HL-60 (cell line): ENCODE results near the gene LHFPL6.

Experiments used
- DNase-seq, 2 experiments: peaks; one replicate each; pipeline ENCODE4 v3.0.0-alpha.2; 2010 to 2020; ENCODE audit warnings: low read depth in 1 of 2, low spot score in 1 of 2
- H3K27ac ChIP-seq: fragments of 250-450 bp; sonication (Bioruptor Pico); replicated peaks from 2 replicates; pipeline ENCODE4 v1.5.1; 2020; ENCODE audit warnings: mild to moderate bottlenecking, moderate library complexity
- H3K27me3 ChIP-seq: fragments of 250-450 bp; sonication (Bioruptor Pico); 2 replicates; pipeline ENCODE4 v1.5.1; 2021; ENCODE audit warnings: mild to moderate bottlenecking, moderate library complexity; ENCODE audit not compliant: insufficient read depth, poor library complexity, severe bottlenecking
- H3K4me3 ChIP-seq: replicated peaks from 2 replicates; pipeline ENCODE4 v1.5.1; 2011; ENCODE audit warnings: mild to moderate bottlenecking, control low read depth, low read length; ENCODE audit not compliant: insufficient read depth
- GABPA ChIP-seq: IDR thresholded peaks from 2 replicates; pipeline ENCODE4 v1.6.1; 2012; ENCODE audit warnings: low read depth
- POLR2AphosphoS5 ChIP-seq: IDR thresholded peaks from 2 replicates; pipeline ENCODE4 v1.6.1; 2012; ENCODE audit warnings: low read depth
- REST ChIP-seq: IDR thresholded peaks from 2 replicates; pipeline ENCODE4 v1.6.1; 2012; ENCODE audit warnings: low read depth; ENCODE audit not compliant: insufficient replicate concordance
- SPI1 ChIP-seq: IDR thresholded peaks from 2 replicates; pipeline ENCODE4 v1.6.1; 2012; ENCODE audit warnings: low read depth, mild to moderate bottlenecking, borderline replicate concordance
- TF ChIP-seq, protein P1 (sequence below): IDR thresholded peaks from one replicate; pipeline ENCODE4 v1.5.1; 2011; ENCODE audit warnings: low read length, control low read depth, inconsistent platforms; ENCODE audit not compliant: insufficient read depth

LHFPL6 gene

DNA sequence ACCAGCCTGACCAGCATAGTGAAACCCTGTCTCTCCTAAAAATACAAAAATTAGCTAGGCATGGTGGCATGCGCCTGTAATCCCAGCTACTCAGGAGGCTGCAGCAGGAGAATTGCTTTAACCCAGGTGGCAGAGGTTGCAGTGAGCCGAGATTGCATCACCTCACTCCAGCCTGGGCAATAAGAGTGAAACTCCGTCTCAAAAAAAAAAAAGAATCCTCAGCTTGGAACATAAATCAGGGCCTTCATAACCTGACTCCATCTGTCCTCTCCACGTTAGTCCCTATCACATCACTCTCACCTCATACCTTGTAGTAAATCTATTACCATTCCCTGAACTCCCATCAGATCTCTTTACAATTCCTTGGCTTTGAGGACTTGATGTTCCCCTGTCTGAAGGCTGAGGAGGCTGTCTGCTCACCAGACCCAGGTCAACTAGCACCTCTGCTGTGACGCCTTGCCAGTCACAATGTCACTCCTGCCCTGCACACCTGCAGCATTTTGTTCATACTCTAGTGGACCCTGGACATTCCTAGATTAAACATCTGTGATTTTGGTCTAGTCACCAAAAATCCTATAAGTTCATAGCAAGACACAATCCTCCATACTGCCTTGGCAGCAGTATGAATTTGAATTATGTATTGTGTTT, 15.9 kb downstream of the LHFPL6 start:
- Histone ChIP-seq H3K27ac (no peak overlapping the region), H3K4me3 (no peak overlapping the region), H3K27me3 (no peaks in the 10 kb centered on the region)
- TF ChIP-seq SPI1 (no peak), REST (no peak), POLR2AphosphoS5 (no peak), GABPA (no peak)
- TF ChIP-seq, protein P1, sequence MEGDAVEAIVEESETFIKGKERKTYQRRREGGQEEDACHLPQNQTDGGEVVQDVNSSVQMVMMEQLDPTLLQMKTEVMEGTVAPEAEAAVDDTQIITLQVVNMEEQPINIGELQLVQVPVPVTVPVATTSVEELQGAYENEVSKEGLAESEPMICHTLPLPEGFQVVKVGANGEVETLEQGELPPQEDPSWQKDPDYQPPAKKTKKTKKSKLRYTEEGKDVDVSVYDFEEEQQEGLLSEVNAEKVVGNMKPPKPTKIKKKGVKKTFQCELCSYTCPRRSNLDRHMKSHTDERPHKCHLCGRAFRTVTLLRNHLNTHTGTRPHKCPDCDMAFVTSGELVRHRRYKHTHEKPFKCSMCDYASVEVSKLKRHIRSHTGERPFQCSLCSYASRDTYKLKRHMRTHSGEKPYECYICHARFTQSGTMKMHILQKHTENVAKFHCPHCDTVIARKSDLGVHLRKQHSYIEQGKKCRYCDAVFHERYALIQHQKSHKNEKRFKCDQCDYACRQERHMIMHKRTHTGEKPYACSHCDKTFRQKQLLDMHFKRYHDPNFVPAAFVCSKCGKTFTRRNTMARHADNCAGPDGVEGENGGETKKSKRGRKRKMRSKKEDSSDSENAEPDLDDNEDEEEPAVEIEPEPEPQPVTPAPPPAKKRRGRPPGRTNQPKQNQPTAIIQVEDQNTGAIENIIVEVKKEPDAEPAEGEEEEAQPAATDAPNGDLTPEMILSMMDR = no peak
- no peak for DNase-seq

DNA sequence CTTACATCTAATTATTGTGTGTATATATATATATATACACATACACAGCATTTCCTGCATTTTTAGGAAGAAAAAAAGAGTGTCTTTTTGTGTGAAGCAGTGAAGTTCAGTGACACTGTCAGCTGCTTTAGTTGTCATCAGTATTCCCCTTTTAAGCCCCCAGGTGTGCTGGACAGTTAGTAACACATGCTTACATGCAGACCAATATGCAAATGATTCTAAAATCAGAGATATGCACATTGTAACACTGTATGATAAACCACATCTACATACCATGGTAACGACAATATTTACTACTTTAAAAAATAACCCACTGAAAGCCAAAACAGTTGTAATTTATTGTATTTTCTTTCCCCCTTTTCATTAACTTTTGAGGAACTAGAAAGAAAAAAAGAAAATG, 16.8 kb downstream of the LHFPL6 start:
- no peaks in the 10 kb centered on the region for H3K27me3 ChIP-seq
- DNase-seq = no peak
- no peak overlapping the region for H3K27ac ChIP-seq
- no peak overlapping the region for H3K4me3 ChIP-seq
- no peak for TF ChIP-seq SPI1
- no peak for TF ChIP-seq POLR2AphosphoS5

DNA sequence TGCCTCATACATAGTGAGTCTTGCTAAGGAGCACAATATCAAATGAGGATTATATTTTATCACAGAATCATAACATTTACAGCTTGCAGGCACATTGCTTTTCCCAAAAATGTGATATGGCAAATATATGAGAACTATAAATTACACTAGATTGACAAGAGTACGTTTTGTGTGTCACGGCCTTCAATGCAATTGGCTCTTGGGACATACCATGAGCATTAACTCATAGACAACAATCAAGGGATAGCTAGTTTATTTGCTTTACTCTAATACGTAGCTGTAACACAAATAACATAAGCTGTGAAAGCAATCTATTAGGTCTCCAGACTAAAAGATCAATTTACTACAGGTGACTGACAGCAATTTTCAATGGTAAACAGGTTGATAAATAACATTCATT, 17.8 kb downstream of the LHFPL6 start:
- Histone ChIP-seq H3K27ac (no peak overlapping the region), H3K4me3 (no peak overlapping the region), H3K27me3 (peaks cover 5% of the 10 kb centered on the region)
- TF ChIP-seq SPI1 (no peak), REST (no peak), GABPA (no peak), POLR2AphosphoS5 (no peak)
- TF ChIP-seq, protein P1 = no peak
- no peak for DNase-seq

GRCh38 chr13:39580881-39581575, 22.0 kb downstream of the LHFPL6 start:
- Histone ChIP-seq H3K27ac (no peak overlapping the region), H3K4me3 (no peak overlapping the region), H3K27me3 (peaks cover 7% of the 10 kb centered on the region)
- no peak for TF ChIP-seq REST
- TF ChIP-seq GABPA = no peak
- no peak for DNase-seq
